Stimulated activated CD8-positive, alpha-beta memory T cell treated with anti-CD3 and anti-CD28 coated beads, Interleukin-7, amount 100 ng/mL, for 24 hours (primary cell): Measurements from ENCODE around the gene GPN1.
"Not testable (repeated sequence)": the region's sequence is repeated elsewhere in the genome, so short reads cannot be mapped to it uniquely, and the experiment has no call there.

Experiments used
- DNase-seq: peaks from one replicate; pipeline ENCODE4 v3.0.0-alpha.2; 2020; ENCODE audit warnings: low read depth

GPN1 gene

DNA sequence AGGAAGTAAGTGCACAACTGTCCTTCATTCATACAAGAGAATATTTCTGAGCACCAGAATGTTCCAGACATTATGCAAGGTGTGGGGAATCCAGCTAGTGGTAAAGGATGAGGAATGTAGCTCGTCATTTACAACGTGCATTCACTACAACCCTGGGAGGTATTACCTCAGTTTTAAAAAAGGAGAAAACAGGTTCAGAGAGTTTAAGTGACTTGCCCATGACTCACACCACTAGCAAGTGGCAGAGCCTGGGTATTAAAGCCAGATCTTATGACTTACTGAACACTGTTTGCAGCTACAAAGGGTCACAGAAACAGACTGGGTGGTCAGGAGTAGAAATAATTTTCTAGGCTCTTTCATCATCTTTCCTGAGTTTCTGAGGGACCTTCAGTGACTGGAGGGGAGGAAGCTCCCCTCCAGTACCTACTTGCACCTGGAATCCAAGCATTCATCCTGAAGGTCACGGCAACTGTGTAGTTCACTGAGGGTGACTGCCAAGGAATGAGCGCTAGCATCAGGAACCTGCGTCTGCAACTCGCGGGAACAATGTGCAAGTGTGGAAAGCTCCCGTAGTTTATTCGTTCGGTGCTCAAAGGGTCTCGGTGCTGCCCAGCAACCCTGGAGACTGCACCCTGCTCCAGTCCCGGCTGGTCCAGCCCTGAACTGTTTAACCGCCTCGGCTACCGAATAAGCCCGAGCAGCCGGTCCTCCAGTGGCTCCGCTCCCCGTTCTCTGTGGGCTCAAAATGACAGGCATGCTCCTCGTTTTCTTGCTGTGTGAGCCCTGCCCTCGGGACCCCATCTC, 685 bp upstream of the GPN1 start:
- no peak for DNase-seq

DNA sequence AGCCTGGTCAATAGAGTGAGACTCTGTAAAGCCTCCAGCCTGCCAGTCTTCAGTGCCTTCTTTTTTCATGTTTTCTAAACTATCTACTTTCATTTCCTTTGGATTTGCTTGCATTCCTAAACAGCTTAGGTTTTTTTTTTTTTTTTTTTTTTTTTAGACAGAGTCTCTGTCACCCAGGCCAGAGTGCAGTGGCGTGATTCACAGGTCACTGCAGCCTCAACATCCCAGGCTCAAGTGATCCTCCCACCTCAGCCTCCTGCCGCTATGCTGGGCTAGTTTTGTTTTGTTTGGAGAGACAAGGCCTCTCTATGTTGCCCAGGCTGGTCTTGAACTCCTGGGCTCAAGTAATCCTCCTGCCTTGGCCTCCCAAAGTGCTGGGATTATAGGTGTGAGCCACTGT, 1.4 kb downstream of the GPN1 start:
- not testable (repeated sequence) for DNase-seq

DNA sequence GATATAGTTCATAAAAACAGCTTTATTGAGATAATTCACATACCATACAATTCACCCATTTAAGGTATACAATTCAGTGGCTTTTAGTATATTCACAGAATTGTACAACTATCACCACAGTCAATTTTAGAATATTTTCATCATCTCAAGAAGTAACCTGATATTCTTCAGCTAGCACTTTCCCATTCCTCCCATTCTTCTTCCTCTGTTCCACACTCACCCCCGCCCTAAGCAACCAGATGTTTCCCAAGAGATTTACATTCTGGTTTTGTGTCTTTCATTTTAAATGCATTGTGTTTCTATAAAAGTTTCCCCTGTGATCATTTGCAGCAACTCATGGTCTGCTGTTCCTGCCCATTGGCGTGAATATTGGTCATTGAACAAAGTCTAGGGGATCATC, 5.4 kb downstream of the GPN1 start:
- no peak for DNase-seq

DNA sequence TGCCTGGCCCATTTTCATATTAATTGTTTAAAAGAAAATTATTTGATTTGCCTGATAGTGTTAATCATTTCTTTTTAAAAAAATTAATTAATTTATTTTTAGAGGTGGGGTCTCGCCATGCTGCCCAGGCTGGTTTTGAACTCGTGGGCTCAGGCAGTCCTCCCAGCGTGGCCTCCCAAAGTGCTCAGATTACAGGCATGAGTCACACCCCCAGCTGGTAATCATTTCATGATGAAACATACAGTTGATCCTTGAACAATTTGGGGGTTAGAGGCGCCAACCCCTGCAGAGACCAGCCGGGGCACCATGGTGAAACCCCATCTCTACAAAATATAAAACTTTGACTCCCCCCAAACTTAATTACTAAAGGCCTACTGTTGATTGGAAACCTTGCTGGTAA, 7.9 kb downstream of the GPN1 start:
- no peak for DNase-seq

DNA sequence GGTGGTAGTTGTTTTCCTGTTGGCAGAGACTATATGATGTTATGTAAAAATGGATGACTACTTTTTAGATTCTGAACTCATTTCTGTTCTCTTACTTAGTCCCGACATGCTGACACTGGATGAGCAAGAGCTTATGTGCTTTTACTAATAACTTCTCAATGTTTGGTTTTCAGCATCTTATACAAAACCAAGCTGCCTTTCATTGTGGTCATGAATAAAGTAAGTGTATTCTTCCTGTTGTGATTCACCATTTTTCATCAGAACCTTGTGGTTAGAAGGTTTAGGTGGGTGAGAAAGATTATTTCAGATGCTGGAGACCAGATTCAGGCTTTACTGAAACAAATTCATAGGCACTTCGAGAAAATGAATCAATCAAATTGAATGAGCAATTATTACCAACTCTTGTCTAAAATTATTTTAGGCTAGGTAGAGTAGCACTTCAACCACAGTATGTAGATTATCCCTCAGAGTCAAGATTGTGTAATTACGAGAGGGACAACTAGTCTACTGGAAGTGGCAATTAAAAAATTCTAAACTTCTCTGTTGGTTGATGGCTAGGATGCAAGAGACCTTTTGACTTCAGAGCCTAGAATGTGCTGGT, 9.3 kb downstream of the GPN1 start:
- DNase-seq: no peak

DNA sequence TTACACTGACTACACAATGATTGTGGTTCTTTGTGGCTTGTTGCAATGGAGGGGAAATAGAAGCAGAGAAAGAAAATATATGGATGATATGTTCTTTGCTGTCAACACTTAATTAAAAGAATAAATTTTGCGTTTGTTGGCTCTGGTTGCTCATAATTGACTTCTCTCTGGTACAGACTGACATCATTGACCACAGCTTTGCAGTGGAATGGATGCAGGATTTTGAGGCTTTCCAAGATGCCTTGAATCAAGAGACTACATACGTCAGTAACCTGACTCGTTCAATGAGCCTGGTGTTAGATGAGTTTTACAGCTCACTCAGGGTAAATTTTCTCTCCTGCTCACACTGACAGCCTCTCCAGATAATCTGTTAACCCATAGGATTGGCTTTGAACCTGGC, 9.9 kb downstream of the GPN1 start:
- DNase-seq: no peak

DNA sequence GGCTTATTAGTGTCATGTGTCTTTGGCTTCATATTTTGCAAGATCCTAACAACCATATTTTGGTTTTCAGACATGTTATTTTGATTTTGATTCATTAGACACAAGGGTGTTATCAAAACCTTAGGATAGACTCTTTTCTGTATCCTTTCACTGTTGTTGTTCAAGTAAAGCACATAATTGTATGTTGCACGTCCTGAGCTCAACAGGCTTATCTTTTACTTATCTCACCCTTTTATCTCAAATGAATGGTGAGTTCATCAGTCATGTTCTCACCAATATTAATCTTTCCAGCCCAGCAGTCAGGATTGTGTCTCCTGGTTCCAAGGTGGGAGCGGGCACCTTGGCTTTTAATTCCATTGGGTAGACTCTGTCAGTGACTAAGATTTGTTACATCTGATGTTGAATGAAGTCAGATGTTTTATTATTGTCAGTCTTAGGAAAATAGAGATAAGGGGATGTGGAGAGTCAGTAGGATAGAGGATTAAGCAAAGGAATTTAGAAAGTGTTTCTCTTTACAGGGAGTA, 11.9 kb downstream of the GPN1 start:
- no peak for DNase-seq

DNA sequence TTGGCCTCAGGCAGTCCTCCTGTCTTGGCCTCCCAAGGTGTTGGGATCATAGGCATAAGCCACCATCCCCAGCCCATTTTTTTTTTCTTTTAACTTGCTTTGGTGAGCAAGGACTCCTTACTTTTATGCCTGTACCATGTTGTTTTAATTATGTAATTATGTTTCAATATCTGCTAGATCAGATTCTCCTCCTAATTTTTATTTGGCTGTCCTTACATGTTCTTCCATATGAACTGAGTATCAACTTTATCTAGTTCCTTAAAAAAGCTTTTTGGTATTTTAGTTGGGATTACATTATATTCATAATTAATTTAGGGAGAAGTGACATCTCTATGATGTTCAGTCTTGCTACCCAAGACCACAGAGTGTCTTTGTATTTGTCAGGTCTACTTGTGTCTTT, 16.3 kb downstream of the GPN1 start:
- no peak for DNase-seq

DNA sequence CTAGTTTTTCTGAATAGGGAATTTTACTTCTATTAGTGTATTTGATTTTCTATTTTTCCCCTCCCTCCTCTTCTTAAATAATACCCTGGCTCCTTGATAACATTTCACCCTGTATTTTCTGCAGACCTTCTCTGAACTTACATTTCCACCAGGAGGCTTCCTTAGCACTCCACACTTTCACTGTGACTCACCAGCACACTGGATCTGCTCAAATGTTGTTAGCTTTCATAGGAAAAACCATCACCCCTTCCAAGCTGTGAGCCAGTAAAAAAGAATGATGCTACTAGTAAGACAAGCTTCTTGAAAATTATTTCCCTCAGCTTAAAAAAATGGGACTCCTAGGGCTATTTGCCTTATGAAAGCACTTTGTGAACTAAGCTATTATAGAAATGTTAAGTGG, 18.4 kb downstream of the GPN1 start:
- DNase-seq: no peak

DNA sequence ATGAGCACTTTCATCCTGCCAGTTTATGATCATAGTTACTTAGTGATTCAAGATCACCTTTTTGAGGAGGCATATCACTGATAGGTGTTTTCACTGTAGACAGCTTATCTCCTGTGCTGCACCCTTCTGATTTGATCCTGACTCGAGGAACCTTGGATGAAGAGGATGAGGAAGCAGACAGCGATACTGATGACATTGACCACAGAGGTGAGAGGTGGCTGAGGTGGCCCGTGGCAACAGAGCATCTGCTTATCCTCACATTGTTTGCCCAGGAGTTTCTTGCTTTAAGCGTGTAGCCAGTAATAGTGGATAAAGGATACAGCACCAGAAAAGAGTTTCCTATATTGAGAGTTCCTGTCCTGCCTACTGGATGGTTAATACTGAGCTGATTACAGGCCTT, 18.9 kb downstream of the GPN1 start:
- DNase-seq: no peak

DNA sequence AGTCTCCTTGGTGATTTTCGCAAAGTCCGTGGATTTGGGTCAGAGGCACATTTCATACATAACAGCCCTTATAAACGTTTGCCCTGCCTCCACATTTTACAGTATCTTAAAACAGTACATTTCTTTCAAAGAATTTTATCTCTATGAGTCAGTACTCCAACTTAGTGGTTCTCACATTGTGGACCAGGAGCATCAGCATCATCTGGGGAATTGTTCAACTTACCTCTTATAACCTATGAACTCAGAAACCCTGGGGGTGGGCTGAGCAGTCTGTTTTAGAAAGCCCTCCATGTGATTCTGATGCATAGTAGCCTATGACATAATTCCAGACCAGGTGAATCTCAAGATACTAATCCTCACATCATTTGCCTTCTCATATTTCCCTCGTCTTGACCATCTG, 22.2 kb downstream of the GPN1 start:
- no peak for DNase-seq

DNA sequence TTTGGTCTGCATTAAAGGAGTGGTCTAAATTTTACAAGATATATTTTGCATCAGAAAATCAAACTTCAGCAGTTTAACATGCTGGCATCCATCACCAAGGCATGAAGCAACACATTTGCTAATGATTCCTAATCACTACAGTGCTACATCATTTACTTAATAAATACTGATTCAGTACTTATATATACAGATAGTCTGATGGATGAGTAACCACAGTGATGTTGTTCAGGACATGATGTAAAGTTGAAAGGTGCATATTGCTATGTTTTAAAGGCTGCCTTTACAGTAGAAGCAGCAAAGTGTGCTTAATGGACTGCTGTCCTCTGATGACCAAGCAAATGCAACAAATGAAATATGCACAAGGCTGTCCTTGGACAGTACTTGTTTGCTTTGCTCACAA, 23.5 kb downstream of the GPN1 start:
- no peak for DNase-seq

DNA sequence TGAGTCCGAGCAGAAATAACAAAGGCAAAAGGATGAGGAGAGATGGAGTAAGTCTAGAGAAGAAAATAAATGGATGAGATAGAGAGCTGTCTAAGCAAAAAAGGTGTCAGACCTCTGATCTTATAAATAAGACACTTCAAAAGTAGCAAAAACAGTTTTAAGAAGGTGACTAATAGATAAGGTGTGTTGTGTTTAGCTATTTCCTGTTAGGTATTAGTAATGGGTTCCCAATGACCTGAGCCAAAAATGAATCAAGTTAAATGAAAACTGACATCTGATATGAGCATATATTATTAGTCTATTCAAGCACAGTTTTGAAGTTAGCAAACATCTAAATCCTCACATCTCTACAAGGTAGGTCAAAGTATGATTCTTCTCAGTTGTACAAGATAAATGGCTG, 23.9 kb downstream of the GPN1 start:
- no peak for DNase-seq

DNA sequence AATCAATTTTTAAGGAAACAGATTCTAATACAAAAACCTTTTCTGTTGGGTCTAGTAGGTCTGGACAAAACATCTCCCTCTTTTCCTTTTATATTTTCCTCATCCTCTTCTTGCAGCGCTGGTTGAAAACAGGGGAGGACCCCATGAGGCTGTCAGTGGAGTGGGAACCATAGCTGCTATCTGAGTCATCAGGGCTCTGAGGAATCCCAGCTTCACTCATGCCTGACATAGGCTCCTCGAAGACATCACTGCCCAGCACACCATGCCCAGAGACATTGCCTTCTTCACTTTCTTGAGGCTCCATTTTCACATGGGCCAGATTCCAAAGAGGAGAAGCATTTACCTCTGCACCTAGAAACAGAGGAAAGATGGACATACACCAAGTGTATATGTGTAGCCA, 24.5 kb downstream of the GPN1 start:
- DNase-seq: no peak

DNA sequence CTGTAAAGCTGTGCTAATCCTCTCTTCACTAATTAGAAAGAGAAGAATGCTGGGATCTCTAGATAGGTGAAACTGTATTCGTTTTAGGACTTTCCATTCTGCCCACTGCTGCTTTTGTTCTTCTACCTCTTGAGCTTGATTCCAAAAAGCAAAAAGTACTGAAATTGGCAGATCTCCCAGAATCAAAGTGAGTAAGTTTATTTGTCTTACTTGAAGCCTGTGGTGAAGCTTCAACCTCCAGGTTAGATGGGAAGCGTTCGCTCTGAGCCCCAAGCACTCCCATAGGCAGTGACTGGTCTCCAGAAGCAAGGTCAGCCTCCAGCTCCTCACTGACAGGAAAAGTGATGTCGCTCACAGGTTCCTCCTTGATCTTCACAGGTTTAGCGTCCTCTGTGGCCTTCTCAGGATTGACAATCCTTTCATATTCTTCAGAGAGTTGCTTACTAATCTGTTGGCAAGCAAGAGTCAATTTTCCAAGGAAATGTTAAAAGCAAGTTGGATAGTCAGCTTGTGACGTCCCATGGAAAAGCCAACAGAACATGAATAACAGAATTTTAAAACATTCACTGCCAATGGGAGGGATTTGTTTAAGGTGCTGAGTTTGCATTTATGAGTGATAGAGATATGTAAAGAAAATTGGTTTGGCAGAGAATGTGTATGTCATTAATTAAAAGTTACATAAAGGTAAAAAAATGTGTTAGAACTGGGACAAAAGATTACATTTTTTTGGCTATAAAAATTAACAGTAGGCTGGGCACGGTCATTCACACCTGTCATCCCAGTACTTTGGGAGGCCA, 26.5 kb downstream of the GPN1 start:
- no peak for DNase-seq

DNA sequence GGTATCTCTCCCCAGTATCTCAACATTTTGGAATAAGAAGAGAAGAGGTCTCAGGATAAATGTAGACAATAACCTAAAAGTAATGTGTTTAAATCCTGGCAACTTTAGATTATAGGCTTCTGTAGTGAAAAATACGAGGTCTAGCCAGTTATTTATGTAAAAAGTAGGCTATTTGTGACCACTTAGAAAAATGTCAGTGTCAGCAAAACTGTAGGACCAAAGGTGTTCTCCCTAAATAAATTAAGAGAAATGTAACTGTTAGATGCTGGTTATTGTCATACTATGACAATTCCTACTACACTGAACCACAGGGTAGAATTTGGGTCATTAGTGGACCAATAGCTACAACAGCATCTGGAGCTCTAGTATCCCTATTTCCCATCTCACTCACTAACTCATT, 32.5 kb downstream of the GPN1 start:
- DNase-seq: no peak

DNA sequence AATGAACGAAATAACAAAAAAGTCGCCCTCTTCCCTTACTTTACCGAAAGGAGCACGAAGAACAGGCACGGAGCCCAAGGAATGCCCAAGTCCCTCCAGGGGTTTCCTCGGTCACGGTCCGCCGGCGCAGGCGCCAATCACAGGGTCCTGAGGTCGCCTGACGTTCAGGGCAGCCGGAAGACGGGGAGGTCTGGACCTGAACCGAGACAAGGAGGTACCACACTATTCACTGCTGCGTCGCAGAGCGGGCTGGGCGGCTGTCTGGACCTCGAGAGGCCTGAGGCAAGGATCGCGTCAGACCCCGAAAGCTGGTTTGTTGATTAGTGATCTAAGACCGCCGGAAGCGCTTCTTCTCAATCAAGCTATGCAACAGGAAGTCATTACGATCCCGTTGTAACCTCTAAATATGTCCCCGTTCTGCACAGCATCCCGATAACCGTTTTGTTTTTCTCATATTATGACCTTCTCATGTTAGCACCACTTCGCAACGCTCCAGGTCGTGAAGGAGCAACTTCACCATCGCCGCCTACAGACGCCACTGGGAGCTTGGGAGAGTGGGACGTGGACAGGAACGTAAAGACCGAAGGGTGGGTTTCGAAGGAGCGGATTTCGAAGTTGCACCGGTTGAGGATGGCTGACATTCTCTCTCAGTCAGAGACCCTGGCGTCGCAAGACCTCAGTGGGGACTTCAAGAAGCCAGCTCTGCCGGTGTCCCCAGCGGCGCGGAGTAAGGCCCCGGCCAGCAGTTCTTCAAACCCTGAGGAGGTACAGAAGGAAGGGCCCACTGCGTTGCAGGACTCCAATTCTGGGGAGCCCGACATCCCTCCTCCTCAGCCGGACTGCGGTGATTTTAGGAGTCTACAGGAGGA, 34.7 kb downstream of the GPN1 start, which contains the start of the genes SLC4A1AP and SUPT7L:
Gene SLC4A1AP (plus strand): TSS at position 605 of the 869 bp plus-strand sequence. CDS start 26 bp downstream, at position 631.
Gene SUPT7L (minus strand): TSS at position 330 of the 869 bp plus-strand sequence. CDS start 1,422 bp downstream, outside the sequence.
- DNase-seq: peak; percentile 52

DNA sequence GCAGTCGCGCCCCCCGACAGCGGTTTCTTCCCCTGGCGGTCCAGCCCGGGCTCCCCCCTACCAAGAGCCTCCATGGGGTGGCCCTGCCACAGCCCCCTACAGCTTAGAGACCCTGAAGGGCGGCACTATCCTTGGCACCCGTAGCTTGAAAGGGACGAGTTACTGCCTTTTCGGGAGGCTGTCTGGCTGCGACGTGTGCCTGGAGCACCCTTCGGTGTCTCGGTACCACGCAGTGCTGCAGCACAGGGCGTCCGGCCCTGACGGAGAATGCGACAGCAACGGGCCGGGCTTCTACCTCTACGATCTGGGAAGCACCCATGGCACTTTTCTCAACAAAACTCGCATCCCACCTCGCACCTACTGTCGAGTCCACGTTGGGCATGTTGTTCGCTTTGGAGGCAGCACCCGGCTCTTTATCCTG, 35.3 kb downstream of the GPN1 start:
- DNase-seq: no peak

DNA sequence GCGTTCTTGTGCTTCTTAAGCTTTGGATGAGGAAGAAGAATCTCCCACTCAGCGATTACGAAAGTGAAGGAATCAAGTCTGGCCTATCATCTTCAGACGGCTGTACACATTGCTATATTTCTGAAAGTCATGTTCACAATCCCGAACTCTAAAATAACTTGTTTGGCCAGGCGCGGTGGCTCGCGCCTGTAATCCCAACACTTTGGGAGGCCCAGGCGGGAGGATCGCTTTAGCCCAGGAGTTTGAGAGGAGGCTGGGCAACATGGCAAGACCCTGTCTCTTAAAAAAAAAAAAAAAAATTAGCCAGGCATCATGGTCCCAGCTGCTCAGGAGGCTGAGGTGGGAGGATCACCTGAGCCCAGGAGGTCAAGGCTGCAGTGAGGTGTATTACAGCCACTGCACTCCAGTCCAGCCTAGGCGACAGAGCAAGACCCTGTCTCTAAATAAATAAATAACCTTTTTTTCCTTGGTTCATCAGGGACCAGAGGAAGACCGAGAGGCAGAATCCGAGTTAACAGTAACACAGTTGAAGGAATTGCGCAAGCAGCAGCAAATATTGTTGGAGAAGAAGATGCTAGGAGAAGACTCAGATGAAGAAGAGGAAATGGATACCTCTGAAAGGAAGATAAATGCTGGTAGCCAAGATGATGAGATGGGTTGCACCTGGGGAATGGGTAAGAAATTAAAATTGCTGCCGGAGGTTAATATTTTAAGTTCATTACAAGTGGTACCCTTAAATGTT, 35.9 kb downstream of the GPN1 start:
- no peak for DNase-seq

DNA sequence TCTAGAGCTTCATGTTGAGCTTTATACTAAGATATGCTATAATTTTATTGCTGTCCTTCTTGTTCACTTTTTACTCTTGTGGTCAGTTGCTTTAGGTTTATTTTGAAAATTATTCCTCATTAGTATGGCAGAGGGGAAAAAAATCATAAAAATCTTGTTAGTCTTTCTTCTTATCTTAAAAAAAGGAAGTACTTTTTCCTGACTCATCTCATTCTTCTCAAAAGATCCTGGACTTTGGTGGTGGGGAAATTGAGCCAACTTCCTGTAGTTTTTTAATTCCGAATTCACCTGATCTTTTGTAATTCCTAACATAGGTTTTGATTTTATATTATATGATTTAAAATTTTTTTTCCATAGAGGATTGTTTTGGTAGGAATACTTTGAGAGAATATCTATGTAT, 38.6 kb downstream of the GPN1 start:
- no peak for DNase-seq

DNA sequence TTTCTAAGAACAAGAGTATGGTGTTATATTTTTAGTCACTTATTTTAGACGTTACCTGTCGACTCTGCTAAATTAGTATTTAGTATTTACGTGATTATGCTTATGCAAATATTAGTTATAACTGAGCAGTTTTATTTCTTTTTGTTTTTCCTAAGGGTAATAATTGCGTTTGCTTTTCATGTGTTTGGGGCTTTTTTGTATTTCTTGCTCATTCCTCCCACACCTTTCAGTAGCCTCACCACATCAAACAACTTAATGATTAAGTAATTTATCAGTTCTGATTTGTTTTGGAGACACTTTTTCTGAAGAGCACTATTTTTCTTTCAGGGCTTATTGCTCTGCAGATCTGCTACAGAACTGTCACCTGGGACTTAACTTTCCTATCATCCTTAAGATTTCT, 42.4 kb downstream of the GPN1 start:
- DNase-seq: no peak
